Right renal pelvis (tissue), 4 donors: ENCODE data around the gene PSD. TPM values are rescaled to one million over a fixed set of nuclear protein-coding genes. Genes with fewer than 3 reads are reported as not detected.

Source experiments
- DNase-seq, 4 donors: peaks; one replicate each; pipeline ENCODE4 v3.0.0-alpha.2; 2013; ENCODE audit warnings: low read depth in 4 of 4, low spot score in 3 of 4, missing footprints in 1 of 4
- polyA plus RNA-seq, 4 donors: library from polyadenylated mRNA; unstranded; fragments of 120-200 nt; gene quantifications; one replicate each; pipeline ENCODE4 v1.2.1, GENCODE V29; 2013; ENCODE audit not compliant: insufficient read length in 4 of 4

The PSD gene
- polyA plus RNA-seq, 4 donors, result 7.3 to 13.6 (median 9.3) TPM

DNA sequence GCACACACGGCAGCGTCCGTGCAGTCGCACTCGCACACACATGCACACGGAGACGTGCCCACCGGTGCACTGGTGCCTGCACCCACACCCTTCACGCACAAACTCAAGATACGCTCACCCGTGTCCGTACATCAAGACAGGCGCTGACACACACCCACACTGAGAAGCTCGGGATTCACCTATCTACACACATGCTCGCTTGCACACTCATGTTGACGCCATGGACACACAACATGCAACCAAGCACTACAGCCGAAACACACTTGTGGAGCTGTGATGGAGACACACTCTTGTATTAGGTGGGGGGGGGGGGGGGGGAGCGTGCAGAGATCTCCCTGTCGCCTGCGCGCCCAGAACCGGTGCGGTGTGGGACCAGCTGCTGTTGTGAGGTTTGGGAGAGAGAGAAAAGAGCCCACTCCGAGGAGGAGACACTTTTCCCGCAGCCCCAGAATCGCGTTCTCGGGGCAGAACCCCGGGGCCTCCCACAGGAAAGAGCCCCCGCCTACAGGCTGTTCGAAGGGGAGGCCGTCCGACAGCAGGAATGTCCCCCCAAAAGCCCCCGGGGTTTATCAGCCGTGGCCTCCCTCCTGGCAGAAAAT lies 23.7 kb downstream of the PSD start:
- peak in 1 of 4 donors; percentile 32 for DNase-seq

DNA sequence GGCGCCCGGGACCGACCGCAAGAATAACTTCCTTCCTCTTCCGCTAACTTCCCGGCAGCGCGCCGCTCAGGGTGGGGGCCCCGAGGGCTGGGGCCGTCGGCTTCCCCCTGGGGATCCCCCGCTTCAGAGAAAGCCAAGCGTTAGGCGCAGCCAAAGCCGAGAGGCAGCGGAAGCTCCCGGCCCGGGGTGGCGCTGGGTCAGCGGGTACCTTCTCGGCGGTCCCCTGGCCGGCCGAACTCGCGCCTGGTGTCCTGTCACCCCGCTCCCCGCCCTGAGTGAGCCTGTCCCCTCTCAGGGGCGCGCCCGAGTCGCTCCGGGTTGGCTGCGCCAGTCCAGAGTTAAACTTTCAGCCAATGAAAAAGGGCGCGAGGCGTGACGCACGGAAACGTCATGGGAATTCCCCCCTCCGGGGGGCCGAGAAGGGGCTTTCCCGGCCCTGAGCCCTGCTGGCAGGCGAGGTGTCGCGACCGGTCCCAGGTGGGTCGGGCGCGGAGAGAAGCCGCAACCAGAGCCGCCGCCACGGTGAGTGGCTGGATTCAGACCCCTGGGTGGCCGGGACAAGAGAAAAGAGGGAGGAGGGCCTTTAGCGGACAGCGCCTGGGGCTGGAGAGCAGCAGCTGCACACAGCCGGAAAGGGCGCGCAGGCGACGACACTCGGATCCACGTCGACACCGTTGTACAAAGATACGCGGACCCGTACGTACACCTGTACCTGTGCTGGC lies 24.3 kb downstream of the PSD start:
- peak; percentile 72 to 84 (median 75) for DNase-seq

DNA sequence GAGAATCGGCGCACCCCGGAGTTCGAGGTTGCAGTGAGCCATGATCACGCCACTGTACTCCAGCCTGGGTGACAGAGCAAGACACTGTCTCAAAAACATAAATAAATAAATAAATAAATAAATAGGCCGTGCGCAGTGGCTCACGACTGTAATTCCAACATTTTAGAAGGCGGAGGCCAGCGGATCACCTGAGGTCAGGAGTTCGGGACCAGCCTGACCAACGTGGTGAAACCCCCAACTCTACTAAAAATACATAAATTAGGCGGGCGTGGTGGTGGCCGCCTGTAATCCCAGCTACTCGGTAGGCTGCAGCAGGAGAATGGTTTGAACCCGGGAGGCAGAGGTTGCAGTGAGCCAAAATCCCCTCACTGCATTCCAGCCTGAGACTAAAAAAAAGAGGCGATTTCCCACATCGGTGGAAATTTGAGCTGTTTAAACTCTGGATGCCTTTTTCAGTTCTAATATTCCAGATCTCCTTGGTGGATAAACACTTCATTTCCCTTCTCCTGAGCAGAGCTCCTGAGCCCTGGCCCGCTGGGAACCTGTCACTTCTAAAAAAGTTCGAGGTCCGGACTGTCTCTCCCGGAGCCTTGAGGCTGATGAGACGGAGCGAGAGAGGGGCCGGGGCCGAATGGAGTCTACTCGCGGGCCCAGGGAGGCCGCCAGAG lies 25.0 kb downstream of the PSD start:
- no peak for DNase-seq

DNA sequence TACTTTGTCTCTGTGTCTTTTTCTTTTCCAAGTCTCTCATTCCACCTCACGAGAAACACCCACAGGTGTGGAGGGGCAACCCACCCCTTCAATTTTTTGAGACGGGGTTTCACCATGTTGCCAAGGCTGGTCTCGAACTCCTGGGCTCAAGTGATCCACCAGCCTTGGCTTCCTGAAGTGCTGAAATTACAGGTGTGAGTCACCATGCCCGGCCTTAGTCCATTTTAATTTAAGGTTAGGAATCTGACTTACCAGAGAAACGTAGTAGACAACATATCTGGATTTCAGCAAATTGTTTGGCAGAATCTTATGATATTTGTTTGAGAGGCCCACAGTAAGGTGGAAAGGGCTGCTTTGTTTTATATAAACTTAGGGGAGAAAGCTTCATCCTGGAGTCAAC lies 26.3 kb downstream of the PSD start:
- no peak for DNase-seq

DNA sequence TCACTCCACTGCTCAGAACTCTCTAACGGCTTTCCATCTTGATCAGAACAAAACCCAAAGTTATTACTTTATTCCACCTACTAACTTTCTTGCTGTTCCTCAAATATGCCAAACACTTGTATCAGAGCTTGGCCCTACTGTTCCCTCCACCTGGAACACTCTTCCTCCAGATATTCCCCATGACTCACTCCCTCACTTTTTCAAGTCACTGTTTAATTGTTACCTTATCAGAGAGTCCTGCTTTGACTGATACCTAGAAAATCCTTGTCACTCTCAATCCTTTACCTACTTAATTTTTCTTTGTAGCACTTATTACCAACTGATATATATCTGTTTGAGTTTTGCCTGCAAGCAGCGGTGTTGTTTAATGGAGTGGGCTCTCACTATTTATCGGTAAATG lies 28.7 kb downstream of the PSD start:
- DNase-seq, result no peak

DNA sequence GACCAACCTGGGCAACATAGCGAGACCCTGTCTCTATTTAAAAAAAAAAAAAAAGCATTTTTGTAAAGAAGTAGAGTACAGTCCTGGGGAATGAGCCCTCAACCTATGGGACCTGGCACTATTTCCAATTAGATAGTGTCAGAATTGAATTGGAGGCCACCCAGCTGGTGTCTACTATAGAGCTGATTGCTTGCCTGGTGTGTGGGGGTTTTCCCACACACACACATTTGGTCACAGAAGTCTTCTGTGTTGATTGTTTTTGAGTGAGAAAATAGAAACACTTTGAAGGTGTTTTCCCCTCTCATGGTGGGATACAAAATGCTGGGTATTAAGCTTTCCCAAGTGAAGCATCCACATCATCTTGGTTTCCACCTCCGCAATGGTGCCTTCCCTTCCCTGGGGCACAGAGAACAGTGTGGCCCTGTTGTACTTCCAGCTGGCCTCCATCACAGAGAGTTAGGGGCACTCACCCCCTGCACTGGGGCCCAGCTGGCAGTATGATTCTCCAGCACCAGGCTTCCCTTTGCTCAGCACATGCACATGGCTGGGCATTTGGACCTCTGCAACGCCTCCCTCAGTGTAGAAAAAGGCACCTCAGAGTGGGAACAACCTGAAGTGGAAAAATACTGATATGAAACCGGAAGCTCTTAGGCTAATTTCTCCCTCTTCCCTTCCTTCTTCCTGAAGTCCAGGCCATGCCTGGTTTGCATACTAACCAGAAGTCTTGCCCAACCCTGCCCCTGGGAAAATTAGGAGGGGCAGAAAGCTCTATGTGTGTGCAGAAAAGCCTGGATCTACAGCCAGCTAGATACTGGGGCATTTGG lies 33.8 kb downstream of the PSD start:
- DNase-seq, result no peak

DNA sequence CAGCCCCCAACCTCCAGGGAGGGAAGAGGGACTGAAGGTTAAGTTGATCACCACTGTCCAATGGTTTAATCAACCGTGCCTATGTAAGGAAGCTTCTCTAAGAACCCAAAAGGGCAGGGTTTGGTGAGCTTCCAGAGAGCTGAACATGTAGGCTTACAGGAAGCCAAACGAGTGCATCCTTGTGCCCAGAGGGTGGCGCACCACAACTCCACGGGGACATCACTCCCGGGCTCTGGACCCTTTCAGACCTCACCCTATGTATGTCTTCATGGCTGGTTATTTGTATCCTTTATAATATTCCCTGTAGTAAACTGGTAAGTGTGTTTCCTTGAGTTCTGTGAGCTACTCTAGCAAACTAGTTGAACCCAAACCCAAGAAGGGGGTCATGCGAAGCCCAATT lies 34.5 kb downstream of the PSD start:
- no peak for DNase-seq

DNA sequence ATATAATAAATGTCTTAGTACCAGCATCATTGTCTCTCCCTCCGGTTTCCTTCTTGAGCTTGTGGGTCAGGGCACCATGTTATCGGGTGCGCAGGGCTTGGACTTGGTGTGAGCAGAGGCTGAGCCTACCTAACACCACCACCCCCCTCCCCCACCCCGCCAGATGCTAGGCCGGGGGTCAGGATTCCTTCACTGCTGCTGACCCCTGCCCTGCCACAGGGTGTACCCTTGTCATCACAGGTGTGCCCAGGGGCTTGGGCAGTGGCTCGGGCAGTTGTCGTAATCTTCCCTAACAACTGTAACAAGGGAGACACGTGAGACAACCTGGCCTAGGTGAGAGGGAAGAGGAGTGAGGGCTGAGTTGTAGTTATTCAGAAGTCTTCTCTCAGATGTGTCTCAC lies 35.7 kb downstream of the PSD start:
- no peak for DNase-seq

DNA sequence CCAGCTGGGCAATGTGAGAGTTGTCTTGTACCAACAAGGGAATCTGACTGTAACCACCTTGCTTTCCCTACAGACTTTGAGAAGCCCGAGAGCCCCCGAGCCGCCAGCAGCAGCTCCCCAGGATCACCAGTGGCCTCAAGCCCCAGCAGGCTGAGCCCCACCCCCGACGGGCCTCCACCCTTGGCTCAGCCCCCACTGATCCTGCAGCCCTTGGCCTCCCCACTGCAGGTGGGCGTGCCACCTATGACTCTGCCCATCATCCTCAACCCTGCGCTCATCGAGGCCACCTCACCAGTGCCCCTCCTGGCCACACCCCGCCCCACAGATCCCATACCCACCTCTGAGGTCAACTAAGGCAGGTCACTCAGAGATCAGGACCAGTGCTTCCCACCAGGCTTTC lies 36.6 kb downstream of the PSD start:
- DNase-seq, result no peak

DNA sequence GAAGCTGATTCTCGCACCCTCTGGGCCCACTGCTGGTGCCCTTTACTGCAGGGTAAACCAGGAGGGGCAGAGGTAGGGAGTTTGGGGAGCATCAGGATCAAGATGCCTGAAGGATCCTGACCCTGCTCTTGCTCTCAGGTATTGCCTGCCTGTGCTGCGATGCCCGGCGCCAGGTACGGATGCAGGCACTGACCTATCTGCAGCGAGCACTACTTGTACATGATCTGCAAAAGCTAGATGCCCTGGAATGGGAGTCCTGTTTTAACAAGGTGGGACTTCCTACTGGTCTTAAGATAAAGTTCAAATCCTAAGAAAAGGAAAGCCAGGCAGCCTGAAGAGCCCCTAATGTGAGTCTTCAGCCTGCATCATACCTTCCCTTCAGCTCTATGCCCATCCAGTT lies 39.2 kb downstream of the PSD start:
- DNase-seq, result no peak

DNA sequence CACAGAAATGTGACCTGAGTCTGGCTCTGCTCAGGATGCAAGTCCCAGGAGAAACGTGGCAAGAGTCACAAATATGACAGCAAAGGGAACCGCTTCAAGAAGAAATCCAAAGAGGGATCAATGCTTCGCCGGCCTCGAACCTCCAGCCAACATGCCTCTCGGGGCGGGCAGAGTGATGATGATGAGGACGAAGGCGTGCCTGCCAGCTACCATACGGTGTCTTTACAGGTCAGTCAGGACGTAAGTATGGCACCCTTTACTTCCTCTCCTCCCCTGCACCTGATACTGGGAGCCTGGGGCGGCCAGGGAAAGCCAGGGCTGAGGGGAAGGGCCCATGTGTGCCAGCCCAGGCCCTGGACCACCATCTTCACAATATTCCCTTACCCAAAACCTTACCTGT lies 41.7 kb downstream of the PSD start:
- DNase-seq, result no peak

DNA sequence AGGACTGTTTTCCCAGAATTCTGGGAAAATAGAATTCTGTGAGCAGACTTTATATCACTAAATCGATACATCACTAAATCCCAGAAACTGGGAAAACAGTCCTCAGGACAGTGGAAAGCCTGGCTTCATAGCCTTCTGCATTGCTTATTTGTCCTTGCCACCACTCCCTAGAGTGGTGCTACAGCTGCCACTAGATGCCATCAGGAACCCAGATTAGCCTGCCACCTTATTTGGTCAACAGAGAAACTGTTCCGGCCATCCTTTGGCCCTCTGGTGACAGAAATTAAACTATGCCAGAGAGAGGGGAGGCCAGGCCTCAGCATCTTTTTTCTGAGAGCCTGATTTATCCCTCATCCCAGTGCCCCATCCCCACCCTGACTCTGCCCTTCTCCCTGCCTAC lies 42.7 kb downstream of the PSD start:
- no peak for DNase-seq

DNA sequence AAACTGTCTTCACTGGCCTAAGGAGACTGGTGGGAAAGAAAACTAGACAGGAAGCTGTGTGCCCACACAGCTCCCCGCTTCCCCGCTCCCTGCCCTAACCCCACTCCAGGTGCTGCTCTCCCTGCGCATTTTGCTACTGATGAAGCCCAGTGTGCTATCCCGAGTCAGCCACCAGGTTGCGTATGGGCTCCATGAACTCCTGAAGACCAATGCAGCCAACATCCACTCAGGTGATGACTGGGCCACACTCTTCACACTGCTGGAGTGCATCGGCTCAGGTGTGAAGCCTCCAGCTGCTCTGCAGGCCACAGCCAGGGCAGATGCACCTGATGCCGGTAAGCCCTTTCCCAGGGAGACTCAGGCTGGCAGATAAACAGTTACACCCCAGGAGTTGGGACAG lies 43.3 kb downstream of the PSD start:
- DNase-seq, result no peak

DNA sequence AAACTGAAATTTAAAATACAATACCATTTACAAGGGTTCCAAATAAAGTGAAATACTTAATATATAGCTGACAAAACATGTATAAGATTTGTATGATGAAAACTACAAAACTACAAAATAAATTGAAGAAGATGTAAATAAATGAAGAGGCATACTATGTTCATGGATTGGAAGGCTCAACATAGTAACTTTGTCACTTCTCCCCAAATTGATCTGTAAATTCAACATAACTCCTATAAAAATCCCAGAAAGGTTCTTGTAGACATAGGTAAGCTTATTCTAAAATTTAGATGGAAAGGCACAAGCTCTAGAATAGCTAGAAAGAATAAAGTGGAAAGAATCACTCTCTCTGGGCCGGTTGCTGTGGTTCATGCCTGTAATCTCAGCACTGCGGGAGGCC lies 47.3 kb downstream of the PSD start:
- no peak for DNase-seq

DNA sequence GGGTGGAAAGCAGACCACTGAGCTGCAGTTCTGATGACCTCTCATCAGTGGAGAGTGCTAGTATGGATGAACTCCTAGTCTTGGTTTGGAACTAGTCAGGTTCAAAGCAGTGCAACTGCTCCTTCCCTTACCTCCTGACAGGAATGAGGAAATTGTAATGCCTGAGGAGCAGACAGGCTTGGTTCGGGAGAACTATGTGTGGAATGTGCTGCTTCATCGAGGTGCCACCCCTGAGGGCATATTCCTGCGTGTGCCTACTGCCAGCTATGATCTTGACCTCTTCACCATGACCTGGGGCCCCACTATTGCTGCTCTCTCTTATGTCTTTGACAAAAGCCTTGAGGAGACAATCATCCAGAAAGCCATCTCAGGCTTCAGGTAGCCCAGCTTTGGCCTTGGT lies 50.5 kb downstream of the PSD start:
- DNase-seq, result no peak

DNA sequence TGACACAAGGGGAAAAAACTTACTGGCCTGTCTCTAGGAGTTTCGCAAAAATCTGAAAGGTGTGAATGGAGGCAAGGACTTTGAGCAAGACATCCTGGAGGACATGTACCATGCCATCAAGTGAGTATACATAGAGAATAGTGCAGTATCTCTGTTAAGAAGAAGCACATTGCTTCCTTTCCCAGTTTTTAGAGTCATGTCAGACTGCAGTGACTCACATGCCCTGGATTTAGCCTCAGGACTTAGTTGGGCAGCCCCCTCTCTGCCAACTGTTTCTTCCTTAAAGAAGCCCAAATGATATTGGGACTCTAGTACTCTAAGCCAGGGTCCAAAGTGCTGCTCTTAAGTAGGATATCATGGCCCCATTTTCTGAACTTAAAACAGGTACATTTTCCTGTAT lies 51.1 kb downstream of the PSD start:
- DNase-seq, result no peak

DNA sequence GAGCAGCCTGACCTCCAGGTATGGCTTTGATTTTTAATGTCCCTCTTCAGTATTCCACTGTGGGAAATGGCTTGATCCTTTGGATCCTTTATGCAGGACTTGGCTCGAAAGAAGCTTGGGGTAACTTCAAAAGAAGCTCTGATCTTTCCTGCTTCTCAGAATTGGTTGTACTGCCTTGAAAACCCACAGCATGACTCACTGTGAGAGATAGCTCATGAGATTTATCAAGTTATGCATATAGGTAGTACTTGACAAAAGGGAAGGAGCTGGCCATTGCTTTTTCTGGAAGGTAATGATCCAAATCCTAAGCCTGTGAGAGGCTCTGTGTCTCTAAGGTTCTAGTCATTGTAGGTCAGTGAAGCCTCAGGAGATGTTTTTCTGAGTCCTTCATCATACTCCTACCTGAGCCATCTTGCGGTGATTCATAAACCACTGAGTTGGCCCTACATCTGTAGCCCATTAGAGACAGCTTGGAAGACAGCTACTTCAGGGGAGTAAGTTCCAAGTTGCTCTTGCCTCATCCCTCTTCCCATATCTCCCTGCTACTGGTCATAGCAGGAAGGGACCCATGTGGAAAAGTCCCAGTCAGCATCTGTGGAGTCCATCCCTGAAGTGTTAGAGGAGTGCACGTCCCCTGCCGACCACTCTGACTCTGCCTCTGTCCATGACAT lies 59.7 kb downstream of the PSD start:
- DNase-seq, result no peak

DNA sequence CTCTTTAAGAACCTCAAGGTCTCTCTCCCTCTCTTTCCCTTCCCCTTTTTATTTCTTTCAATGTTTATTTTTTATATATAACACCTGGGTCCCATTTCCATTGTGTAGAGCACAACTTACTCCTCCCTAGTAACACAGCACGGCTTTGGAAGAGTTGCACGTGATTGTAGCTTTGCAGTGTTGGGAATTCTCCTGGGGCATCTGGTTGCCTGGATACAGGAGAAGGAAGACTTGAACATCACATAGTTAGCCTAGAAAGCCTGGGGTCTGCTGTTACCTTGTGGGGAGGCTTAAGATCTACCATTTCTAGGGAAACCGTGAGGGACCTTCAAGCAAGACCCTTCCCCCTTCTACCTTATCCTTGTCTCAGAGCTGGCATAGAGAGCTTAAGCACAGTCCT lies 64.1 kb downstream of the PSD start:
- no peak for DNase-seq
